ENCODE results near the gene TTC28. TPM values are rescaled to one million over a fixed set of nuclear protein-coding genes. Genes with fewer than 3 reads are reported as not detected.

TTC28 gene
- polyA plus RNA-seq, 1 donor from 2014 or later, result 14.8 TPM

- no peaks in the 10 kb centered on the region for H3K9me2 ChIP-seq (ENCODE audit: insufficient read depth, low read length)
- no peaks in the 10 kb centered on the region for H3K9me3 ChIP-seq (ENCODE audit: low read length)
- no peak overlapping the region for H3K4me3 ChIP-seq (ENCODE audit: low read length)
- no peaks in the 10 kb centered on the region for H3K79me2 ChIP-seq (replicated peaks; ENCODE audit: insufficient read depth, low read length)
- no peak overlapping the region for H3K27ac ChIP-seq (ENCODE audit: low read length)
- no peaks in the 10 kb centered on the region for H3K27me3 ChIP-seq (ENCODE audit: insufficient read depth, low read depth, low read length)
- no peak overlapping the region for H2AFZ ChIP-seq (ENCODE audit: low read depth, low read length)
- no peaks in the 10 kb centered on the region for H3F3A ChIP-seq (ENCODE audit: insufficient read depth, low read length, poor library complexity, severe bottlenecking)
- no peaks in the 10 kb centered on the region for H4K20me1 ChIP-seq (ENCODE audit: insufficient read depth)
- no peak overlapping the region for H3K4me2 ChIP-seq (ENCODE audit: low read length)
- TF ChIP-seq POLR2AphosphoS5 (IDR thresholded peaks at IDR 0.05), result no peak
- TF ChIP-seq REST (IDR thresholded peaks at IDR 0.05; ENCODE audit: borderline replicate concordance), result no peak
- no peak for TF ChIP-seq RAD21 (conservative IDR thresholded peaks at IDR 0.05)
- TF ChIP-seq SMC3 (conservative IDR thresholded peaks at IDR 0.05; ENCODE audit: poor library complexity), result no peak
- TF ChIP-seq CTCF (IDR thresholded peaks at IDR 0.05; ENCODE audit: poor library complexity, severe bottlenecking), result no peak
- TF ChIP-seq EP300 (conservative IDR thresholded peaks at IDR 0.05; ENCODE audit: poor library complexity, severe bottlenecking), result no peak
- no peak for TF ChIP-seq EZH2 (IDR thresholded peaks at IDR 0.05; ENCODE audit: borderline replicate concordance, insufficient read depth, low read length, poor library complexity, severe bottlenecking)
- no peak for TF ChIP-seq MXI1 (conservative IDR thresholded peaks at IDR 0.05; ENCODE audit: poor library complexity, severe bottlenecking)
- no peak for TF ChIP-seq TAF1 (IDR thresholded peaks at IDR 0.05; ENCODE audit: low read depth)
- H3K9ac ChIP-seq (ENCODE audit: low read length), result no peak overlapping the region
- H3K36me3 ChIP-seq (ENCODE audit: insufficient read depth, low read length), result no peaks in the 10 kb centered on the region
Observed at GRCh38 chr22:28585324-28585723, 94.3 kb downstream of the TTC28 start.

GRCh38 chr22:28582806-28583205, 96.8 kb downstream of the TTC28 start:
- no peaks in the 10 kb centered on the region for H3K27me3 ChIP-seq (ENCODE audit: insufficient read depth, low read depth, low read length)
- H4K20me1 ChIP-seq (ENCODE audit: insufficient read depth), result no peaks in the 10 kb centered on the region
- no peak overlapping the region for H3K4me2 ChIP-seq (ENCODE audit: low read length)
- H3F3A ChIP-seq (ENCODE audit: insufficient read depth, low read length, poor library complexity, severe bottlenecking), result no peaks in the 10 kb centered on the region
- H2AFZ ChIP-seq (ENCODE audit: low read depth, low read length), result no peak overlapping the region
- H3K27ac ChIP-seq (ENCODE audit: low read length), result peak overlapping the region; percentile 50
- peak overlapping the region; percentile 32 for H3K4me3 ChIP-seq (ENCODE audit: low read length)
- no peaks in the 10 kb centered on the region for H3K9me3 ChIP-seq (ENCODE audit: low read length)
- peak overlapping the region; percentile 4 for H3K9ac ChIP-seq (ENCODE audit: low read length)
- TF ChIP-seq SMC3 (conservative IDR thresholded peaks at IDR 0.05; ENCODE audit: poor library complexity), result peak; percentile 24
- no peak for TF ChIP-seq CTCF (IDR thresholded peaks at IDR 0.05; ENCODE audit: poor library complexity, severe bottlenecking)
- TF ChIP-seq TAF1 (IDR thresholded peaks at IDR 0.05; ENCODE audit: low read depth), result no peak
- TF ChIP-seq EP300 (conservative IDR thresholded peaks at IDR 0.05; ENCODE audit: poor library complexity, severe bottlenecking), result peak; percentile 36
- H3K36me3 ChIP-seq (ENCODE audit: insufficient read depth, low read length), result no peaks in the 10 kb centered on the region
- H3K79me2 ChIP-seq (replicated peaks; ENCODE audit: insufficient read depth, low read length), result no peaks in the 10 kb centered on the region
- no peaks in the 10 kb centered on the region for H3K9me2 ChIP-seq (ENCODE audit: insufficient read depth, low read length)

Data from neural cell (in vitro differentiated cells).